Measurements from ENCODE around the gene NCAPG. TPM values are rescaled to one million over a fixed set of nuclear protein-coding genes. Genes with fewer than 3 reads are reported as not detected.

NCAPG gene
- total and polyA plus RNA-seq, 10 donors: 1.1 to 10.2 (median 3.8) TPM

DNA sequence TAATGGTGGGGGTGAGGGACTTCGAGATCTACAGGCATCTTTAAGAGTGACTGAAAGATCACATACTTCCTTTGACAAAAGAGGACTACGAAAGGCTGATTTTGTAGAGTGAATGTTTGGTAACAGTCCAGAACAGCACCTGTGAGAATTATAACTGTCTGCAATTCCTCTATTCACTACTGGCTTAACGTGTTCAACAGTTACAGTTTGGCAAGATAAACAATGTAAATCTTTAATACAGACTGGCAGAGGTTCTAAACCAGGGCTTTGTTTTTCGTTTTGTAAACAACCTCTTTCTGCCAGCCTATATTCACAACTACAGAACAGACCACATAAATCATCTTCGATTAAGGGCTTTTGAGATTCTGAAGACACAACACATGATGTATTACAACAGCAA is 66.9 kb downstream of the NCAPG start:
- Histone ChIP-seq H3K27ac (no peak overlapping the region), H3K27me3 (replicated peaks in 1 of 7) (no peaks in the 10 kb centered on the region), H3K9me3 (peaks cover 0 to 5% (median 0%) of the 10 kb centered on the region in 8 donors), H3K4me3 (no peak overlapping the region), H3K4me1 (no peaks in the 10 kb centered on the region), H3K36me3 (no peaks in the 10 kb centered on the region)
- TF ChIP-seq POLR2AphosphoS5 (IDR thresholded peaks at IDR 0.05) (no peak), CTCF (IDR thresholded peaks at IDR 0.05 in 8 of 11, conservative IDR thresholded peaks at IDR 0.05 in 3 of 11) (no peak), POLR2A (IDR thresholded peaks at IDR 0.05) (no peak)
- 91 to 96% (median 95%) methylated on average over 5 of the region's 5 CpGs for WGBS, 5 donors
- DNase-seq: no peak
- intact Hi-C loops (cut with DNase I; ENCODE audit: low total_unique reads): no loop called here

GRCh38 chr4:17884063-17884462 is 73.3 kb downstream of the NCAPG start:
- WGBS, 5 donors: 92 to 97% (median 95%) methylated on average over 2 of the region's 2 CpGs
- Histone ChIP-seq H3K4me1 (no peaks in the 10 kb centered on the region), H3K9me3 (no peaks in the 10 kb centered on the region), H3K4me3 (no peak overlapping the region), H3K27me3 (replicated peaks in 1 of 7) (no peaks in the 10 kb centered on the region), H3K36me3 (peaks cover 0 to 27% (median 3%) of the 10 kb centered on the region in 6 donors), H3K27ac (no peak overlapping the region)
- intact Hi-C loops (cut with DNase I; ENCODE audit: low total_unique reads): no loop called here
- DNase-seq: no peak
- TF ChIP-seq POLR2A (IDR thresholded peaks at IDR 0.05) (no peak), POLR2AphosphoS5 (IDR thresholded peaks at IDR 0.05) (no peak), CTCF (IDR thresholded peaks at IDR 0.05 in 8 of 11, conservative IDR thresholded peaks at IDR 0.05 in 3 of 11) (no peak)

DNA sequence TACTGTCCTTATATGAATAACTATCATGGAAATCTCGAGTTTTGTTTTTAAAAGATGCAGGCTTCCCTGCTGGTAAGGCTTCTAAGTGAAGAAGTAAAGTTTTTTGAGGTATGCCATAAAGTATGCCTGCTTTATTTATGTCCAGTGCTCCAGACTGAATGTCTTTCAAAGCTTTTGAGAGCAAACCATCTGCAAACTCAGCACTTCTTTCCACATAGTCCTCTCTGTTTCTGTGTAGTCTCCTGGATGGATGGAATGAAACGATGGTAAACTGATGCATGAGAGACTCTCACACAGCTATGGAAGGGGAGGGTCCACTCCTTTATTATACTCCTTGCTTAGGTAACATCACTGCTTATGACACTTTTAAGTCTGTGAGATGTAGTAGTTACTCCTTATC is 73.7 kb downstream of the NCAPG start:
- no peak for TF ChIP-seq CTCF (IDR thresholded peaks at IDR 0.05 in 8 of 11, conservative IDR thresholded peaks at IDR 0.05 in 3 of 11)
- TF ChIP-seq POLR2AphosphoS5 (IDR thresholded peaks at IDR 0.05): no peak
- no peak for TF ChIP-seq POLR2A (IDR thresholded peaks at IDR 0.05)
- Histone ChIP-seq H3K4me3 (no peak overlapping the region), H3K27ac (no peak overlapping the region), H3K36me3 (peaks cover 0 to 27% (median 3%) of the 10 kb centered on the region in 6 donors), H3K9me3 (no peaks in the 10 kb centered on the region), H3K4me1 (no peaks in the 10 kb centered on the region), H3K27me3 (replicated peaks in 1 of 7) (no peaks in the 10 kb centered on the region)
- WGBS, 5 donors: 93 to 98% (median 95%) methylated on average over 2 of the region's 2 CpGs
- no peak for DNase-seq
- intact Hi-C loops (cut with DNase I; ENCODE audit: low total_unique reads): no loop called here

- 91 to 100% (median 95%) methylated on average over 1 of the region's 1 CpG for WGBS, 5 donors
- intact Hi-C loops (cut with DNase I; ENCODE audit: low total_unique reads): no loop called here
- TF ChIP-seq CTCF (IDR thresholded peaks at IDR 0.05 in 8 of 11, conservative IDR thresholded peaks at IDR 0.05 in 3 of 11): no peak
Observed at GRCh38 chr4:17889692-17890091, 78.9 kb downstream of the NCAPG start.

More at GRCh38 chr4:17889692-17890091, 78.9 kb downstream of the NCAPG start:
- H3K9me3 ChIP-seq: no peaks in the 10 kb centered on the region
- DNase-seq: no peak
- no peaks in the 10 kb centered on the region for H3K27me3 ChIP-seq (replicated peaks in 1 of 7)
- no peaks in the 10 kb centered on the region for H3K4me1 ChIP-seq
- H3K27ac ChIP-seq: no peak overlapping the region
- peaks cover 0 to 15% (median under 1%) of the 10 kb centered on the region in 6 donors for H3K36me3 ChIP-seq
- H3K4me3 ChIP-seq: no peak overlapping the region

Data from spleen (tissue), 11 donors.